IMR-90 (cell line): ENCODE results near the gene SMC4. TPM values are rescaled to one million over a fixed set of nuclear protein-coding genes. Genes with fewer than 3 reads are reported as not detected.

Experiments
- ATAC-seq: fragments of 200-7000 bp; cut with Tn5 transposase; 2 replicates; pipeline ENCODE4 v1.9.1; 2020; ENCODE audit warnings: low read depth, mild to moderate bottlenecking, moderate library complexity
- BruUV-seq: library from RNA; stranded (reverse); fragments of 400-500 nt; replicated peaks from 2 replicates; lab custom pipeline; 2021; lab: Mats Ljungman, UMichigan
- CTCF ChIA-PET: fragments of 300-600 bp; formaldehyde crosslinking; extraction: SDS; loops from one replicate; lab custom pipeline; 2021; ENCODE audit warnings: antibody characterized with exemption; lab: Yijun Ruan, JAX
- POLR2A ChIA-PET: fragments of 300-600 bp; sonication (Branson Sonifier 250); formaldehyde crosslinking; loops from one replicate; lab custom pipeline; 2022; ENCODE audit warnings: antibody characterized with exemption; ENCODE audit not compliant: unreplicated experiment; lab: Charles Lee
- DNase-seq: peaks from one replicate; pipeline ENCODE4 v3.0.0; 2013
- H2AFZ ChIP-seq: replicated peaks from 2 replicates; pipeline ENCODE3; 2013; ENCODE audit warnings: low read length, mild to moderate bottlenecking; ENCODE audit not compliant: poor library complexity
- H2AK5ac ChIP-seq: 2 replicates; pipeline ENCODE4 v1.6.1; 2013; ENCODE audit warnings: low read depth, low read length, inconsistent platforms
- H2AK9ac ChIP-seq: replicated peaks from 2 replicates; pipeline ENCODE3; 2013; ENCODE audit warnings: mild to moderate bottlenecking, low read depth, low read length, moderate library complexity; ENCODE audit not compliant: poor library complexity
- H2BK120ac ChIP-seq: 2 replicates; pipeline ENCODE4 v1.6.1; 2013; ENCODE audit warnings: low read depth, low read length, inconsistent platforms
- H2BK15ac ChIP-seq: 3 replicates; pipeline ENCODE4 v1.6.1; 2013; ENCODE audit warnings: low read depth, low read length, inconsistent platforms
- H2BK20ac ChIP-seq: 2 replicates; pipeline ENCODE4 v1.6.1; 2013; ENCODE audit warnings: low read depth, mild to moderate bottlenecking, inconsistent platforms, low read length, moderate library complexity
- H2BK5ac ChIP-seq: 2 replicates; pipeline ENCODE4 v1.6.1; 2013; ENCODE audit warnings: mild to moderate bottlenecking, low read depth, low read length, inconsistent platforms; ENCODE audit not compliant: poor library complexity, severe bottlenecking
- H3K14ac ChIP-seq: replicated peaks from 2 replicates; pipeline ENCODE4 v1.6.1; 2013; ENCODE audit warnings: low read depth, low read length, inconsistent platforms
- H3K18ac ChIP-seq: 2 replicates; pipeline ENCODE4 v1.6.1; 2013; ENCODE audit warnings: low read depth, low read length, control low read depth
- H3K23ac ChIP-seq: 2 replicates; pipeline ENCODE4 v1.6.1; 2013; ENCODE audit warnings: low read depth, low read length, inconsistent platforms
- H3K27ac ChIP-seq: 2 replicates; pipeline ENCODE4 v1.5.1; 2013; ENCODE audit warnings: mild to moderate bottlenecking, control low read depth, low read length; ENCODE audit not compliant: insufficient read depth
- H3K27me3 ChIP-seq: 2 replicates; pipeline ENCODE4 v1.6.1; 2013; ENCODE audit warnings: low read length; ENCODE audit not compliant: control insufficient read depth, insufficient read depth
- H3K36me3 ChIP-seq: 2 replicates; pipeline ENCODE4 v1.6.1; 2013; ENCODE audit warnings: low read length, mixed read lengths; ENCODE audit not compliant: control insufficient read depth, insufficient read depth
- H3K4ac ChIP-seq: 2 replicates; pipeline ENCODE4 v1.6.1; 2013; ENCODE audit warnings: low read depth, low read length, inconsistent platforms
- H3K4me1 ChIP-seq: 2 replicates; pipeline ENCODE4 v1.6.1; 2013; ENCODE audit warnings: low read length, mixed read lengths; ENCODE audit not compliant: control insufficient read depth, insufficient read depth
- H3K4me2 ChIP-seq: 2 replicates; pipeline ENCODE4 v1.6.1; 2013; ENCODE audit warnings: low read depth, mild to moderate bottlenecking, control low read depth, low read length, moderate library complexity
- H3K4me3 ChIP-seq: 2 replicates; pipeline ENCODE4 v1.5.1; 2013; ENCODE audit warnings: low read depth, mild to moderate bottlenecking, control low read depth, low read length, moderate library complexity; ENCODE audit not compliant: insufficient read depth
- H3K56ac ChIP-seq: 2 replicates; pipeline ENCODE4 v1.6.1; 2013; ENCODE audit warnings: low read length, inconsistent platforms; ENCODE audit not compliant: insufficient read depth; ENCODE audit errors: extremely low read depth
- H3K79me1 ChIP-seq, 2 experiments: 2 replicates each; pipeline ENCODE4 v1.6.1; 2013; ENCODE audit warnings: low read length in 2 of 2, inconsistent platforms in 1 of 2, low read depth in 1 of 2
- H3K9ac ChIP-seq: 2 replicates; pipeline ENCODE4 v1.6.1; 2013; ENCODE audit warnings: low read depth, low read length, control low read depth
- H3K9me1 ChIP-seq: 2 replicates; pipeline ENCODE4 v1.6.1; 2013; ENCODE audit warnings: low read length, inconsistent platforms; ENCODE audit not compliant: insufficient read depth
- H3K9me3 ChIP-seq: 2 replicates; pipeline ENCODE4 v1.6.1; 2013; ENCODE audit warnings: low read length; ENCODE audit not compliant: control insufficient read depth, insufficient read depth
- H4K20me1 ChIP-seq: 2 replicates; pipeline ENCODE4 v1.6.1; 2013; ENCODE audit warnings: low read length, inconsistent platforms; ENCODE audit not compliant: insufficient read depth
- H4K5ac ChIP-seq: 2 replicates; pipeline ENCODE4 v1.6.1; 2013; ENCODE audit warnings: mild to moderate bottlenecking, low read depth, low read length, control low read depth
- H4K8ac ChIP-seq, 2 experiments: 2 replicates each; pipeline ENCODE4 v1.6.1; 2013; ENCODE audit warnings: low read depth in 2 of 2, low read length in 2 of 2, control low read depth in 1 of 2, inconsistent platforms in 1 of 2
- H4K91ac ChIP-seq: 2 replicates; pipeline ENCODE4 v1.6.1; 2013; ENCODE audit warnings: low read depth, low read length, inconsistent platforms; ENCODE audit not compliant: insufficient read depth
- BHLHE40 ChIP-seq: fragments of 150-350 bp; IDR thresholded peaks from 2 replicates; pipeline ENCODE4 v1.6.1; 2016; ENCODE audit warnings: mild to moderate bottlenecking, low read depth, low read length
- CEBPB ChIP-seq: IDR thresholded peaks from 2 replicates; pipeline ENCODE4 v1.6.1; 2012; ENCODE audit warnings: low read depth, low read length, improper control_type of control experiment
- CHD1 ChIP-seq: IDR thresholded peaks from 2 replicates; pipeline ENCODE4 v1.6.1; 2012; ENCODE audit warnings: low read depth, low read length, improper control_type of control experiment
- CTCF ChIP-seq: conservative IDR thresholded peaks from 2 replicates; pipeline ENCODE4 v1.5.1; 2012; ENCODE audit warnings: mild to moderate bottlenecking, low read depth, low read length, improper control_type of control experiment
- ELK1 ChIP-seq: fragments of 150-350 bp; IDR thresholded peaks from 2 replicates; pipeline ENCODE4 v1.6.1; 2016; ENCODE audit warnings: low read depth, mild to moderate bottlenecking, low read length, moderate library complexity, borderline replicate concordance
- FOS ChIP-seq: fragments of 150-350 bp; IDR thresholded peaks from 2 replicates; pipeline ENCODE4 v1.6.1; 2016; ENCODE audit warnings: low read depth, low read length
- MAFK ChIP-seq: IDR thresholded peaks from 2 replicates; pipeline ENCODE4 v1.6.1; 2012; ENCODE audit warnings: low read depth, low read length, improper control_type of control experiment
- MAZ ChIP-seq: IDR thresholded peaks from 2 replicates; pipeline ENCODE4 v1.6.1; 2012; ENCODE audit warnings: low read depth, mild to moderate bottlenecking, low read length, improper control_type of control experiment, moderate library complexity, borderline replicate concordance
- MXI1 ChIP-seq: IDR thresholded peaks from 2 replicates; pipeline ENCODE4 v1.6.1; 2012; ENCODE audit warnings: low read depth, mild to moderate bottlenecking, low read length, moderate library complexity, borderline replicate concordance
- NFE2L2 ChIP-seq: fragments of 150-350 bp; IDR thresholded peaks from 2 replicates; pipeline ENCODE4 v1.6.1; 2016; ENCODE audit warnings: low read depth, mild to moderate bottlenecking, low read length
- POLR2A ChIP-seq: IDR thresholded peaks from 2 replicates; pipeline ENCODE4 v1.6.1; 2012; ENCODE audit warnings: mild to moderate bottlenecking, low read depth, low read length
- RAD21 ChIP-seq: IDR thresholded peaks from 2 replicates; pipeline ENCODE4 v1.6.1; 2012; ENCODE audit warnings: low read length, improper control_type of control experiment
- RCOR1 ChIP-seq: IDR thresholded peaks from 2 replicates; pipeline ENCODE4 v1.6.1; 2012; ENCODE audit warnings: mild to moderate bottlenecking, low read length, improper control_type of control experiment; ENCODE audit not compliant: insufficient replicate concordance
- RFX5 ChIP-seq: IDR thresholded peaks from 2 replicates; pipeline ENCODE4 v1.8.0; 2012; ENCODE audit warnings: low read depth, mild to moderate bottlenecking, low read length, moderate library complexity
- SMC3 ChIP-seq: fragments of 150-350 bp; IDR thresholded peaks from 2 replicates; pipeline ENCODE4 v1.6.1; 2016; ENCODE audit warnings: low read depth, mild to moderate bottlenecking, antibody characterized with exemption, low read length, moderate library complexity
- USF2 ChIP-seq: fragments of 150-350 bp; IDR thresholded peaks from 2 replicates; pipeline ENCODE4 v1.6.1; 2017; ENCODE audit warnings: mild to moderate bottlenecking, antibody characterized with exemption, low read length, low read depth
- dilution Hi-C: fragments of 300-500 bp; cut with HindIII; formaldehyde crosslinking; loops from one replicate; pipeline ENCODE4 v1.14.3; 2018; ENCODE audit warnings: low sequenced_read_pairs; ENCODE audit not compliant: unreplicated experiment
- in situ Hi-C: fragments of 300-500 bp; cut with MboI; formaldehyde crosslinking; loops from 3 replicates; pipeline ENCODE4 v1.14.3; 2019; ENCODE audit warnings: low sequenced_read_pairs, inconsistent platforms, mixed read lengths
- intact Hi-C: fragments of 100-400 bp; cut with micrococcal nuclease; formaldehyde crosslinking; loops from 2 replicates; pipeline ENCODE4 v1.10.0; 2022
- polyA plus RNA-seq, 3 experiments: library from polyadenylated mRNA; depleted of rRNA; stranded (reverse); fragments of >200 nt; gene quantifications; 2 replicates each; pipeline ENCODE4 v1.2.3, GENCODE V29; 2012; ENCODE audit warnings: low replicate concordance in 1 of 3
- total RNA-seq: library from RNA; depleted of rRNA; stranded (reverse); fragments of >200 nt; gene quantifications from 2 replicates; pipeline ENCODE4 v1.2.3, GENCODE V29; 2012

Gene SMC4
- total and polyA plus RNA-seq, 2 of the 4 experiments (the other 2 are of a cell fraction): 48.8 to 50.1 TPM

- Histone ChIP-seq H2AFZ (no peak overlapping the region), H3K4me3 (no peak overlapping the region), H4K8ac (no peak overlapping the region), H3K9ac (no peak overlapping the region), H2BK20ac (no peak overlapping the region), H3K56ac (no peak overlapping the region), H3K9me3 (no peaks in the 10 kb centered on the region), H3K36me3 (no peaks in the 10 kb centered on the region), H3K4me1 (peaks cover 3% of the 10 kb centered on the region; the same call in 1 of the 2 replicates), H3K27me3 (no peaks in the 10 kb centered on the region), H3K27ac (no peak overlapping the region), H3K14ac (no peak overlapping the region), H3K4ac (no peak overlapping the region), H2AK5ac (no peak overlapping the region), H2BK5ac (no peak overlapping the region), H3K9me1 (no peaks in the 10 kb centered on the region; the same call in 1 of the 2 replicates), H3K23ac (no peak overlapping the region; the same call in 1 of the 2 replicates), H2AK9ac (no peak overlapping the region), H4K20me1 (no peaks in the 10 kb centered on the region; the same call in 1 of the 2 replicates), H3K79me1 (peaks cover 15 to 30% of the 10 kb centered on the region in 2 experiments), H3K18ac (no peak overlapping the region), H3K4me2 (no peak overlapping the region), H4K91ac (no peak overlapping the region), H2BK15ac (no peak overlapping the region), H4K5ac (no peak overlapping the region), H2BK120ac (no peak overlapping the region)
- ChIA-PET POLR2A (no interaction called here), CTCF (no interaction called here)
- ATAC-seq (no peak), DNase-seq (no peak)
- TF ChIP-seq CHD1: no peak
- TF ChIP-seq BHLHE40: no peak
- no peak for TF ChIP-seq MXI1
- no peak for TF ChIP-seq POLR2A
- no peak for TF ChIP-seq MAZ
- TF ChIP-seq RAD21: no peak
- TF ChIP-seq SMC3: no peak
- no peak for TF ChIP-seq ELK1
- no peak for TF ChIP-seq CEBPB
- TF ChIP-seq MAFK: no peak
- TF ChIP-seq USF2: no peak
- no peak for TF ChIP-seq FOS
- no peak for TF ChIP-seq RCOR1
- TF ChIP-seq RFX5: no peak
- TF ChIP-seq NFE2L2: no peak
- TF ChIP-seq CTCF: no peak
- in situ Hi-C loops (no loop called here), dilution Hi-C loops (no loop called here), intact Hi-C loops (no loop called here)
- BruUV-seq: no TSS peak
These were observed 6.7 kb upstream of the SMC4 start for GRCh38 chr3:160392798-160393197.
